GM12878 (cell line): Measurements from ENCODE around the gene ZNF226. TPM values are rescaled to one million over a fixed set of nuclear protein-coding genes. Genes with fewer than 3 reads are reported as not detected.

ENCODE experiments used
- ATAC-seq: fragments of 200-7000 bp; cut with Tn5 transposase; 3 replicates; pipeline ENCODE4 v1.9.1; 2020; ENCODE audit warnings: mild to moderate bottlenecking, moderate library complexity
- BruUV-seq: library from RNA; stranded (reverse); fragments of 400-500 nt; replicated peaks from 2 replicates; lab custom pipeline; 2021; lab: Mats Ljungman, UMichigan
- CTCF ChIA-PET: fragments of 300-600 bp; sonication (Branson Sonifier 250); formaldehyde crosslinking; extraction: SDS; loops from one replicate; lab custom pipeline; 2021; ENCODE audit warnings: inconsistent platforms; lab: Yijun Ruan, JAX
- POLR2A ChIA-PET: fragments of 350-600 bp; formaldehyde crosslinking; extraction: SDS; loops from one replicate; lab custom pipeline; 2021; ENCODE audit warnings: inconsistent platforms; lab: Charles Lee
- RAD21 ChIA-PET: fragments of 300-600 bp; sonication (Branson Sonifier 250); formaldehyde crosslinking; loops from one replicate; lab custom pipeline; 2023; ENCODE audit warnings: antibody characterized with exemption; ENCODE audit not compliant: unreplicated experiment; lab: Charles Lee
- SMC1A ChIA-PET: fragments of 300-600 bp; sonication (Branson Sonifier 250); formaldehyde crosslinking; loops from one replicate; lab custom pipeline; 2023; ENCODE audit not compliant: unreplicated experiment, uncharacterized antibody; lab: Charles Lee
- DNase-seq: peaks from one replicate; pipeline ENCODE4 v3.0.0-alpha.2; 2011; ENCODE audit warnings: low read depth, low spot score
- FAIRE-seq: peaks from 3 replicates; lab custom pipeline; 2011; peaks lifted over from hg19 to GRCh38; lab: Jason Lieb, UNC
- H2AFZ ChIP-seq: 2 replicates; pipeline ENCODE4 v1.6.0; 2011; ENCODE audit warnings: low read depth, low read length, control low read depth; ENCODE audit not compliant: control insufficient read depth
- H3K27ac ChIP-seq: 2 replicates; pipeline ENCODE4 v1.5.1; 2011; ENCODE audit warnings: control low read depth; ENCODE audit not compliant: control insufficient read depth, insufficient read depth
- H3K27me3 ChIP-seq, 2 experiments: replicated peaks in 1 of 2; 2 replicates each; pipeline versions ENCODE4 v1.6.0 to v1.6.1; 2011; ENCODE audit warnings: low read length in 1 of 2; ENCODE audit not compliant: control insufficient read depth in 2 of 2, insufficient read depth in 2 of 2
- H3K36me3 ChIP-seq, 2 experiments: 2 replicates each; pipeline ENCODE4 v1.5.1; 2011; ENCODE audit warnings: low read length in 1 of 2; ENCODE audit not compliant: control insufficient read depth in 2 of 2, insufficient read depth in 2 of 2
- H3K4me1 ChIP-seq: 2 replicates; pipeline ENCODE4 v1.6.1; 2011; ENCODE audit warnings: mild to moderate bottlenecking, low read length, moderate library complexity, mixed read lengths; ENCODE audit not compliant: control insufficient read depth, insufficient read depth
- H3K4me2 ChIP-seq: 2 replicates; pipeline ENCODE4 v1.6.0; 2011; ENCODE audit warnings: control low read depth; ENCODE audit not compliant: control insufficient read depth, insufficient read depth
- H3K4me3 ChIP-seq: fragments of 200-600 bp; sonication (generic); 2 replicates; pipeline ENCODE4 v1.5.1; 2016
- H3K79me2 ChIP-seq: 2 replicates; pipeline ENCODE4 v1.6.0; 2011; ENCODE audit warnings: low read length; ENCODE audit not compliant: control insufficient read depth, insufficient read depth
- H3K9ac ChIP-seq: 2 replicates; pipeline ENCODE4 v1.8.0; 2011; ENCODE audit warnings: low read length, control low read depth, mixed read lengths; ENCODE audit not compliant: control insufficient read depth, insufficient read depth
- H3K9me3 ChIP-seq: replicated peaks from 3 replicates; pipeline ENCODE4 v1.5.1; 2011; ENCODE audit warnings: mild to moderate bottlenecking, low read length; ENCODE audit not compliant: control insufficient read depth, insufficient read depth
- H4K20me1 ChIP-seq: 2 replicates; pipeline ENCODE4 v1.6.0; 2011; ENCODE audit not compliant: control insufficient read depth, insufficient read depth
- BRCA1 ChIP-seq: IDR thresholded peaks from 2 replicates; pipeline ENCODE4 v1.6.1; 2011; ENCODE audit warnings: low read depth, low read length, improper control_type of control experiment
- CBX3 ChIP-seq: fragments of 200-600 bp; sonication (generic); IDR thresholded peaks from 2 replicates; pipeline ENCODE4 v1.6.1; 2016; ENCODE audit warnings: low read depth, borderline replicate concordance
- HDAC6 ChIP-seq: fragments of 200-600 bp; sonication (generic); IDR thresholded peaks from one replicate; pipeline ENCODE4 v1.8.0; 2017; ENCODE audit warnings: antibody characterized with exemption; ENCODE audit not compliant: unreplicated experiment
- IKZF2 ChIP-seq, 2 experiments: fragments of 450-650 bp; IDR thresholded peaks; 2 replicates each; pipeline ENCODE4 v1.6.1; 2017; ENCODE audit warnings: mild to moderate bottlenecking in 2 of 2, moderate library complexity in 2 of 2
- IRF5 ChIP-seq: fragments of 450-650 bp; IDR thresholded peaks from 2 replicates; pipeline ENCODE4 v1.6.1; 2017; ENCODE audit warnings: borderline replicate concordance
- MTA2 ChIP-seq: fragments of 450-650 bp; IDR thresholded peaks from 2 replicates; pipeline ENCODE4 v1.6.1; 2016; ENCODE audit warnings: low read depth, mild to moderate bottlenecking, moderate library complexity
- NFYB ChIP-seq: IDR thresholded peaks from 2 replicates; pipeline ENCODE4 v1.6.1; 2011; ENCODE audit warnings: low read depth, mild to moderate bottlenecking, low read length, improper control_type of control experiment, moderate library complexity; ENCODE audit not compliant: insufficient read depth
- PKNOX1 ChIP-seq: fragments of 450-650 bp; IDR thresholded peaks from 2 replicates; pipeline ENCODE4 v1.6.1; 2016; ENCODE audit warnings: mild to moderate bottlenecking
- SUPT20H ChIP-seq: IDR thresholded peaks from 2 replicates; pipeline ENCODE4 v1.6.1; 2011; ENCODE audit warnings: low read depth, mild to moderate bottlenecking, low read length, moderate library complexity, borderline replicate concordance; ENCODE audit not compliant: control insufficient read depth
- ZBED1 ChIP-seq: IDR thresholded peaks from 2 replicates; pipeline ENCODE4 v1.6.1; 2016; ENCODE audit warnings: borderline replicate concordance
- ZNF217 ChIP-seq: fragments of 450-650 bp; IDR thresholded peaks from 2 replicates; pipeline ENCODE4 v1.6.1; 2017; ENCODE audit warnings: antibody characterized with exemption, mild to moderate bottlenecking
- WGBS: methylation state at CpG from one replicate; pipeline ENCODE4 v1.1.6; 2016; ENCODE audit warnings: low lambda C conversion rate; ENCODE audit not compliant: insufficient replicate concordance, insufficient coverage; ENCODE audit errors: missing lambda C conversion rate; 5-methylcytosine and 5-hydroxymethylcytosine counted together
- in situ Hi-C: fragments of 300-500 bp; cut with MboI; formaldehyde crosslinking; loops from 9 replicates; pipeline ENCODE4 v1.14.3; 2018; ENCODE audit warnings: mixed read lengths
- intact Hi-C: fragments of 100-400 bp; cut with micrococcal nuclease; formaldehyde crosslinking; loops from one replicate; pipeline ENCODE4 v1.14.2; 2022; ENCODE audit not compliant: unreplicated experiment
- polyA plus RNA-seq, 11 experiments: library from polyadenylated mRNA; depleted of rRNA in 4 of 11; unstranded in 6 of 11; stranded (reverse) in 5 of 11; fragments of >200 nt; fragmentation: Nextera tagmentation in 4 of 11; fragmentation: Illumina TruSeq in 1 of 11; extraction: Ambion mirVana in 4 of 11; extraction: Trizol in 1 of 11; gene quantifications; 1 replicate in 1 of 11; 2 replicates in 10 of 11; pipeline versions ENCODE4 v1.2.1 to v1.2.3, GENCODE V29; 2011 to 2016; ENCODE audit warnings: inconsistent platforms in 2 of 11, missing spikeins in 2 of 11, low read depth in 1 of 11
- total RNA-seq, 4 experiments: library from RNA; depleted of rRNA in 3 of 4; stranded (reverse); fragments of >200 nt in 3 of 4; fragmentation: Illumina TruSeq in 1 of 4; extraction: Trizol in 1 of 4; gene quantifications; 2 replicates each; pipeline versions ENCODE4 v1.2.1 to v1.2.3, GENCODE V29; 2013 to 2021

The ZNF226 gene
- total and polyA plus RNA-seq, 10 of the 15 experiments (the other 5 are each of a cell fraction or from before 2014, with no cell fraction given) = 13.7 to 35.3 (median 18.3) TPM

GRCh38 chr19:44151491-44151890 is 13.4 kb upstream of the ZNF226 start:
- POLR2A ChIA-PET = no interaction called here
- no peaks in the 10 kb centered on the region for H3K4me1 ChIP-seq
- RAD21 ChIA-PET = no interaction called here
- H3K27ac ChIP-seq = no peak overlapping the region
- no peak for DNase-seq
- H3K4me2 ChIP-seq = no peak overlapping the region
- H3K79me2 ChIP-seq = no peaks in the 10 kb centered on the region
- H3K36me3 ChIP-seq = peaks cover 0 to 11% of the 10 kb centered on the region in 2 experiments
- no peak for FAIRE-seq
- no TSS peak for BruUV-seq
- in situ Hi-C loops (no loop called here), intact Hi-C loops (no loop called here)
- H3K27me3 ChIP-seq = no peaks in the 10 kb centered on the region
- SMC1A ChIA-PET = no interaction called here
- ATAC-seq = no peak
- WGBS = 84% methylated on average over 5 of the region's 5 CpGs
- H4K20me1 ChIP-seq = no peaks in the 10 kb centered on the region
- no peak for TF ChIP-seq PKNOX1
- TF ChIP-seq ZNF217 = no peak
- no peak for TF ChIP-seq IKZF2 (IDR thresholded peaks at IDR 0.05)
- TF ChIP-seq HDAC6 = no peak
- TF ChIP-seq SUPT20H = no peak
- TF ChIP-seq NFYB = no peak
- no peak for TF ChIP-seq MTA2
- no peak for TF ChIP-seq CBX3
- TF ChIP-seq ZBED1 = no peak
- no peak for TF ChIP-seq BRCA1
- TF ChIP-seq IRF5 = no peak
- H3K9ac ChIP-seq = no peak overlapping the region
- CTCF ChIA-PET = no interaction called here
- H3K9me3 ChIP-seq = peaks cover 8% of the 10 kb centered on the region; the same call in 2 of the 3 replicates
- H3K4me3 ChIP-seq = no peak overlapping the region
- H2AFZ ChIP-seq = no peak overlapping the region
